ENCODE data around the gene COQ8B. TPM values are rescaled to one million over a fixed set of nuclear protein-coding genes. Genes with fewer than 3 reads are reported as not detected.
"Not testable (repeated sequence)": the region's sequence is repeated elsewhere in the genome, so short reads cannot be mapped to it uniquely, and the experiment has no call there.

Gene COQ8B
- total RNA-seq, 2 donors from 2014 or later, result 31.0 to 54.8 TPM

GRCh38 chr19:40735013-40735771, 18.5 kb upstream of the COQ8B start:
- ATAC-seq (replicated peaks), result no peak
- Mint-ChIP-seq H3K27ac (no peak overlapping the region), H3K9me3 (no peaks in the 10 kb centered on the region), H3K36me3 (ENCODE audit: low read depth) (peaks cover 85% of the 10 kb centered on the region), H3K27me3 (no peaks in the 10 kb centered on the region), H3K4me1 (no peaks in the 10 kb centered on the region), H3K4me3 (no peak overlapping the region)

GRCh38 chr19:40733149-40733548, 16.5 kb upstream of the COQ8B start:
- no peak overlapping the region for H3K27ac Mint-ChIP-seq
- no peak for ATAC-seq (replicated peaks)
- no peak overlapping the region for H3K4me3 Mint-ChIP-seq
- H3K4me1 Mint-ChIP-seq, result no peaks in the 10 kb centered on the region
- no peaks in the 10 kb centered on the region for H3K27me3 Mint-ChIP-seq
- peaks cover 91% of the 10 kb centered on the region for H3K36me3 Mint-ChIP-seq (ENCODE audit: low read depth)
- H3K9me3 Mint-ChIP-seq, result no peaks in the 10 kb centered on the region

GRCh38 chr19:40732304-40732703, 15.6 kb upstream of the COQ8B start:
- not testable (repeated sequence) for H3K27me3 Mint-ChIP-seq; H3K4me1 Mint-ChIP-seq; ATAC-seq (replicated peaks); H3K27ac Mint-ChIP-seq; H3K4me3 Mint-ChIP-seq; H3K9me3 Mint-ChIP-seq
- H3K36me3 Mint-ChIP-seq (ENCODE audit: low read depth), result peaks cover 93% of the 10 kb centered on the region

GRCh38 chr19:40730065-40730464, 13.4 kb upstream of the COQ8B start:
- not testable (repeated sequence) for H3K4me3 Mint-ChIP-seq; ATAC-seq (replicated peaks); H3K27ac Mint-ChIP-seq; H3K27me3 Mint-ChIP-seq; H3K9me3 Mint-ChIP-seq; H3K4me1 Mint-ChIP-seq
- H3K36me3 Mint-ChIP-seq (ENCODE audit: low read depth), result peaks cover 96% of the 10 kb centered on the region

- H3K27me3 Mint-ChIP-seq, result no peaks in the 10 kb centered on the region
- peaks cover 21% of the 10 kb centered on the region for H3K4me1 Mint-ChIP-seq
- no peak overlapping the region for H3K4me3 Mint-ChIP-seq
- peaks cover 92% of the 10 kb centered on the region for H3K36me3 Mint-ChIP-seq (ENCODE audit: low read depth)
- H3K9me3 Mint-ChIP-seq, result no peaks in the 10 kb centered on the region
- ATAC-seq (replicated peaks), result no peak
- no peak overlapping the region for H3K27ac Mint-ChIP-seq
Observed at GRCh38 chr19:40726279-40726678, 9.6 kb upstream of the COQ8B start.

- H3K9me3 Mint-ChIP-seq, result no peaks in the 10 kb centered on the region
- no peaks in the 10 kb centered on the region for H3K27me3 Mint-ChIP-seq
- H3K4me3 Mint-ChIP-seq, result peak overlapping the region; percentile 57
- peak; percentile 90 for ATAC-seq (replicated peaks)
- H3K27ac Mint-ChIP-seq, result peak overlapping the region; percentile 87
- peaks cover 92% of the 10 kb centered on the region for H3K36me3 Mint-ChIP-seq (ENCODE audit: low read depth)
- peaks cover 30% of the 10 kb centered on the region for H3K4me1 Mint-ChIP-seq
Observed at GRCh38 chr19:40724855-40725254, 8.2 kb upstream of the COQ8B start.

GRCh38 chr19:40724315-40724714, 7.6 kb upstream of the COQ8B start:
- Mint-ChIP-seq H3K4me3 (peak overlapping the region; percentile 57), H3K36me3 (ENCODE audit: low read depth) (peaks cover 92% of the 10 kb centered on the region), H3K27ac (peak overlapping the region; percentile 87), H3K4me1 (peaks cover 30% of the 10 kb centered on the region), H3K9me3 (no peaks in the 10 kb centered on the region), H3K27me3 (no peaks in the 10 kb centered on the region)
- ATAC-seq (replicated peaks), result peak; percentile 88

GRCh38 chr19:40723661-40724254, 7.1 kb upstream of the COQ8B start:
- peak overlapping the region; percentile 33 for H3K27ac Mint-ChIP-seq
- ATAC-seq (replicated peaks), result no peak
- H3K36me3 Mint-ChIP-seq (ENCODE audit: low read depth), result peaks cover 88% of the 10 kb centered on the region
- no peaks in the 10 kb centered on the region for H3K27me3 Mint-ChIP-seq
- peak overlapping the region; percentile 57 for H3K4me3 Mint-ChIP-seq
- no peaks in the 10 kb centered on the region for H3K9me3 Mint-ChIP-seq
- H3K4me1 Mint-ChIP-seq, result peaks cover 30% of the 10 kb centered on the region

- H3K27me3 Mint-ChIP-seq, result no peaks in the 10 kb centered on the region
- peak; percentile 14 for ATAC-seq (replicated peaks)
- peaks cover 73% of the 10 kb centered on the region for H3K36me3 Mint-ChIP-seq (ENCODE audit: low read depth)
- peak overlapping the region; percentile 56 for H3K27ac Mint-ChIP-seq
- no peaks in the 10 kb centered on the region for H3K9me3 Mint-ChIP-seq
- H3K4me3 Mint-ChIP-seq, result peak overlapping the region; percentile 89
- peaks cover 36% of the 10 kb centered on the region for H3K4me1 Mint-ChIP-seq
Observed at GRCh38 chr19:40721936-40722661, 5.4 kb upstream of the COQ8B start.

- Mint-ChIP-seq H3K4me3 (peak overlapping the region; percentile 89), H3K36me3 (ENCODE audit: low read depth) (peaks cover 70% of the 10 kb centered on the region), H3K27me3 (no peaks in the 10 kb centered on the region), H3K27ac (peak overlapping the region; percentile 52), H3K4me1 (peaks cover 38% of the 10 kb centered on the region), H3K9me3 (no peaks in the 10 kb centered on the region)
- no peak for ATAC-seq (replicated peaks)
Observed at GRCh38 chr19:40721140-40721486, 4.4 kb upstream of the COQ8B start.

- Mint-ChIP-seq H3K27me3 (no peaks in the 10 kb centered on the region), H3K4me1 (peaks cover 40% of the 10 kb centered on the region), H3K36me3 (ENCODE audit: low read depth) (peaks cover 62% of the 10 kb centered on the region), H3K4me3 (peak overlapping the region; percentile 89), H3K27ac (no peak overlapping the region), H3K9me3 (no peaks in the 10 kb centered on the region)
- no peak for ATAC-seq (replicated peaks)
Observed at GRCh38 chr19:40719414-40719894, 2.8 kb upstream of the COQ8B start.

- ATAC-seq (replicated peaks), result no peak
- Mint-ChIP-seq H3K36me3 (ENCODE audit: low read depth) (peaks cover 62% of the 10 kb centered on the region), H3K4me1 (peaks cover 39% of the 10 kb centered on the region), H3K9me3 (no peaks in the 10 kb centered on the region), H3K27me3 (no peaks in the 10 kb centered on the region), H3K4me3 (peak overlapping the region; percentile 89), H3K27ac (peak overlapping the region; percentile 95)
Observed at GRCh38 chr19:40718774-40719391, 2.2 kb upstream of the COQ8B start.

GRCh38 chr19:40717880-40718773, 1.4 kb upstream of the COQ8B start:
- Mint-ChIP-seq H3K4me1 (peaks cover 38% of the 10 kb centered on the region), H3K9me3 (no peaks in the 10 kb centered on the region), H3K27ac (peak overlapping the region; percentile 95), H3K36me3 (ENCODE audit: low read depth) (peaks cover 59% of the 10 kb centered on the region), H3K27me3 (no peaks in the 10 kb centered on the region), H3K4me3 (peak overlapping the region; percentile 89)
- no peak for ATAC-seq (replicated peaks)
